A549 (cell line): Measurements from ENCODE around the gene NKX6-2. TPM values are rescaled to one million over a fixed set of nuclear protein-coding genes. Genes with fewer than 3 reads are reported as not detected.

Experiments
- ATAC-seq, 2 experiments: fragments of 200-7000 bp in 1 of 2; fragments of >200 bp in 1 of 2; cut with Nextera tagmentation in 1 of 2; cut with Tn5 transposase in 1 of 2; 3 replicates each; pipeline versions ENCODE4 v1.8.0 to v1.9.1; 2018 to 2020; ENCODE audit warnings: mild to moderate bottlenecking in 1 of 2, moderate library complexity in 1 of 2
- CTCF ChIA-PET: fragments of 300-600 bp; sonication (Branson Sonifier 250); formaldehyde crosslinking; extraction: SDS; loops from one replicate; lab custom pipeline; 2021; ENCODE audit warnings: antibody characterized with exemption, inconsistent platforms; lab: Yijun Ruan, JAX
- POLR2A ChIA-PET: fragments of 350-600 bp; formaldehyde crosslinking; extraction: SDS; loops from one replicate; lab custom pipeline; 2021; ENCODE audit warnings: antibody characterized with exemption, inconsistent platforms; lab: Yijun Ruan, JAX
- DNase-seq, 2 experiments: peaks; one replicate each; pipeline versions ENCODE4 v3.0.0 to v3.0.0-alpha.2; 2011 to 2016; ENCODE audit warnings: low read depth in 1 of 2, low spot score in 1 of 2
- FAIRE-seq: peaks from 2 replicates; lab custom pipeline; 2011; peaks lifted over from hg19 to GRCh38; lab: Jason Lieb, UNC
- H3K27ac ChIP-seq, 2 experiments: fragments of >200 bp; sonication (Bioruptor Twin); formaldehyde crosslinking; 3 replicates each; pipeline ENCODE4 v1.5.1; 2016 to 2017
- H3K4me1 ChIP-seq: fragments of >200 bp; sonication (Bioruptor Twin); formaldehyde crosslinking; 3 replicates; pipeline ENCODE4 v1.6.1; 2016
- H3K4me2 ChIP-seq: fragments of >200 bp; sonication (Bioruptor Twin); formaldehyde crosslinking; 3 replicates; pipeline ENCODE4 v1.6.1; 2016
- H3K4me3 ChIP-seq: fragments of >200 bp; sonication (Bioruptor Twin); formaldehyde crosslinking; 3 replicates; pipeline ENCODE4 v1.5.1; 2016
- H3K9me3 ChIP-seq: fragments of >200 bp; sonication (Bioruptor Twin); formaldehyde crosslinking; 3 replicates; pipeline ENCODE4 v1.6.1; 2016
- ATOH8 ChIP-seq: fragments of 250-450 bp; sonication (Bioruptor Pico); IDR thresholded peaks from 2 replicates; pipeline ENCODE4 v1.5.0; 2020; ENCODE audit warnings: low read depth, mild to moderate bottlenecking, moderate library complexity
- BCL3 ChIP-seq: fragments of >200 bp; sonication (Bioruptor Twin); formaldehyde crosslinking; IDR thresholded peaks from 3 replicates; pipeline ENCODE4 v1.6.1; 2016
- CHD4 ChIP-seq: fragments of 200-600 bp; sonication (generic); IDR thresholded peaks from 2 replicates; pipeline ENCODE4 v1.6.1; 2016; ENCODE audit warnings: antibody characterized with exemption, mild to moderate bottlenecking, borderline replicate concordance
- CTCF ChIP-seq: fragments of >200 bp; sonication (Bioruptor Twin); formaldehyde crosslinking; IDR thresholded peaks from 3 replicates; pipeline ENCODE4 v1.5.1; 2016
- EP300 ChIP-seq, 2 experiments: fragments of >200 bp; sonication (Bioruptor Twin); formaldehyde crosslinking; IDR thresholded peaks; 2 replicates in 1 of 2; 3 replicates in 1 of 2; pipeline ENCODE4 v1.6.1; 2016 to 2017
- ESRRA ChIP-seq: fragments of 150-350 bp; IDR thresholded peaks from 2 replicates; pipeline ENCODE4 v1.6.1; 2014; ENCODE audit warnings: mild to moderate bottlenecking, low read length, borderline replicate concordance
- GATA3 ChIP-seq: IDR thresholded peaks from 2 replicates; pipeline ENCODE4 v1.6.1; 2012; ENCODE audit warnings: borderline replicate concordance
- HES2 ChIP-seq: fragments of >200 bp; sonication (Bioruptor Twin); formaldehyde crosslinking; IDR thresholded peaks from 2 replicates; pipeline ENCODE4 v1.6.1; 2016
- HMGXB4 ChIP-seq: fragments of 250-450 bp; sonication (Bioruptor Pico); IDR thresholded peaks from 2 replicates; pipeline ENCODE4 v1.5.0; 2021; ENCODE audit warnings: mild to moderate bottlenecking, moderate library complexity, borderline replicate concordance
- HOXA7 ChIP-seq: fragments of 250-450 bp; sonication (Bioruptor Pico); IDR thresholded peaks from 2 replicates; pipeline ENCODE4 v1.5.0; 2020; ENCODE audit warnings: mild to moderate bottlenecking, moderate library complexity
- HOXB13 ChIP-seq: fragments of 250-450 bp; sonication (Bioruptor Pico); IDR thresholded peaks from 2 replicates; pipeline ENCODE4 v1.5.0; 2020; ENCODE audit warnings: low read depth, mild to moderate bottlenecking, moderate library complexity
- MAZ ChIP-seq: fragments of 150-350 bp; IDR thresholded peaks from 2 replicates; pipeline ENCODE4 v1.6.1; 2014; ENCODE audit warnings: antibody characterized with exemption, low read depth, low read length, borderline replicate concordance
- PBX3 ChIP-seq: IDR thresholded peaks from 2 replicates; pipeline ENCODE4 v1.6.1; 2012
- POLR2A ChIP-seq: IDR thresholded peaks from 2 replicates; pipeline ENCODE4 v1.6.1; 2012; ENCODE audit warnings: mild to moderate bottlenecking, low read length
- POLR2AphosphoS2 ChIP-seq: conservative IDR thresholded peaks from 2 replicates; pipeline ENCODE4 v1.6.1; 2012; ENCODE audit warnings: low read length, improper control_type of control experiment, inconsistent platforms
- RCOR1 ChIP-seq: fragments of 150-350 bp; IDR thresholded peaks from 2 replicates; pipeline ENCODE4 v1.6.1; 2014; ENCODE audit warnings: antibody characterized with exemption, low read length, low read depth
- REST ChIP-seq: fragments of 200-600 bp; sonication (generic); IDR thresholded peaks from 2 replicates; pipeline ENCODE4 v1.6.1; 2016; ENCODE audit warnings: antibody characterized with exemption, mild to moderate bottlenecking, moderate library complexity
- SMC3 ChIP-seq: fragments of >200 bp; sonication (Bioruptor Twin); formaldehyde crosslinking; IDR thresholded peaks from 3 replicates; pipeline ENCODE4 v1.6.1; 2018; ENCODE audit warnings: inconsistent platforms
- ZFP36 ChIP-seq: fragments of 450-650 bp; IDR thresholded peaks from 2 replicates; pipeline ENCODE4 v1.6.1; 2014; ENCODE audit warnings: borderline replicate concordance; ENCODE audit not compliant: partially characterized antibody
- ZNF302 ChIP-seq: fragments of 250-450 bp; sonication (Bioruptor Pico); IDR thresholded peaks from 2 replicates; pipeline ENCODE4 v1.9.0; 2021; ENCODE audit warnings: inconsistent platforms, mild to moderate bottlenecking, moderate library complexity
- ZSCAN20 ChIP-seq: fragments of 250-450 bp; sonication (Bioruptor Pico); IDR thresholded peaks from 2 replicates; pipeline ENCODE4 v1.8.0; 2022; ENCODE audit warnings: mild to moderate bottlenecking, moderate library complexity
- WGBS: methylation state at CpG from one replicate; pipeline ENCODE4 v1.1.6; 2017; ENCODE audit errors: missing lambda C conversion rate; 5-methylcytosine and 5-hydroxymethylcytosine counted together
- polyA plus RNA-seq, 4 experiments: library from polyadenylated mRNA; depleted of rRNA in 3 of 4; stranded (reverse); fragments of >200 nt; fragmentation: RNase III in 1 of 4; extraction: RNeasy Plus Mini Kit Qiagen cat#74134 plus additional on column Dnase treatment in 1 of 4; gene quantifications; 2 replicates in 3 of 4; 3 replicates in 1 of 4; pipeline ENCODE4 v1.2.3, GENCODE V29; 2011 to 2017

The NKX6-2 gene
- polyA plus RNA-seq, 2 of the 4 experiments (the other 2 are of a cell fraction): not detected

- TF ChIP-seq CHD4: no peak
- TF ChIP-seq MAZ: no peak
- TF ChIP-seq ZNF302 (CRISPR knock-in tag): no peak
- TF ChIP-seq POLR2AphosphoS2: no peak
- TF ChIP-seq POLR2A: no peak
These were observed 48.4 kb upstream of the NKX6-2 start (continued) for GRCh38 chr10:132834311-132834761.

- no peak for DNase-seq
- ChIA-PET POLR2A (no interaction called here), CTCF (interaction anchor here (1.0 to 1.9 kb wide), 4 partner anchors 16 to 195 kb away, joined by 3 to 5 read pairs (median 4); partner anchors contain the start of gene CFAP46)
- no peak for FAIRE-seq
- Histone ChIP-seq H3K27ac (no peak overlapping the region), H3K4me1 (peaks cover 6% of the 10 kb centered on the region; the same call in 1 of the 3 replicates), H3K4me2 (no peak overlapping the region), H3K4me3 (no peak overlapping the region), H3K9me3 (no peaks in the 10 kb centered on the region)
- TF ChIP-seq ATOH8 (CRISPR knock-in tag): no peak
- TF ChIP-seq REST: no peak
- no peak for TF ChIP-seq ESRRA
- TF ChIP-seq BCL3: no peak
- no peak for TF ChIP-seq MAZ
- TF ChIP-seq ZFP36: no peak
- no peak for TF ChIP-seq GATA3
- no peak for TF ChIP-seq HES2
- no peak for TF ChIP-seq HOXB13
- no peak for TF ChIP-seq RCOR1
- TF ChIP-seq EP300 (IDR thresholded peaks at IDR 0.05): no peak
- no peak for TF ChIP-seq HMGXB4
- TF ChIP-seq CTCF: no peak
- no peak for TF ChIP-seq HOXA7 (CRISPR knock-in tag)
- no peak for TF ChIP-seq ZSCAN20 (CRISPR knock-in tag)
- no peak for TF ChIP-seq SMC3
- no peak for TF ChIP-seq PBX3
- 0 out of 6 replicates have a peak, but pooled peaks of 1 of the 2 experiments have one; percentile 7 for ATAC-seq
- 15% methylated on average over 24 of the region's 29 CpGs for WGBS
These were observed 47.6 kb upstream of the NKX6-2 start for GRCh38 chr10:132833421-132834111.
